Small intestine (tissue), 7 donors: Measurements from ENCODE around the gene RYR3. TPM values are rescaled to one million over a fixed set of nuclear protein-coding genes. Genes with fewer than 3 reads are reported as not detected.

Experiments used
- DNase-seq, 2 donors: peaks; one replicate each; pipeline versions ENCODE4 v3.0.0 to v3.0.0-alpha.2; 2013
- FAIRE-seq: peaks from 2 replicates; lab custom pipeline; 2012; peaks lifted over from hg19 to GRCh38; lab: Jason Lieb, UNC
- H3K27ac ChIP-seq, 3 donors: one replicate each; pipeline ENCODE4 v1.5.1; 2013; ENCODE audit warnings: low read length in 2 of 3, mild to moderate bottlenecking in 2 of 3, control low read depth in 1 of 3, inconsistent platforms in 1 of 3, low read depth in 1 of 3, moderate library complexity in 1 of 3
- H3K27me3 ChIP-seq, 3 donors: one replicate each; pipeline ENCODE4 v1.6.1; 2013; ENCODE audit warnings: low read length in 3 of 3, inconsistent platforms in 1 of 3; ENCODE audit not compliant: control insufficient read depth in 3 of 3, insufficient read depth in 3 of 3
- H3K36me3 ChIP-seq, 3 donors: one replicate each; pipeline ENCODE4 v1.6.1; 2013; ENCODE audit warnings: low read length in 3 of 3, inconsistent platforms in 1 of 3, low read depth in 1 of 3, mild to moderate bottlenecking in 1 of 3, moderate library complexity in 1 of 3; ENCODE audit not compliant: control insufficient read depth in 3 of 3, insufficient read depth in 2 of 3
- H3K4me1 ChIP-seq, 3 donors: one replicate each; pipeline ENCODE4 v1.6.1; 2013; ENCODE audit warnings: low read length in 2 of 3, inconsistent platforms in 1 of 3, low read depth in 1 of 3, mild to moderate bottlenecking in 1 of 3, moderate library complexity in 1 of 3; ENCODE audit not compliant: control insufficient read depth in 3 of 3, insufficient read depth in 2 of 3
- H3K4me3 ChIP-seq, 3 donors: one replicate each; pipeline ENCODE4 v1.5.1; 2013; ENCODE audit warnings: low read length in 3 of 3, control low read depth in 1 of 3, inconsistent platforms in 1 of 3, low read depth in 1 of 3, mild to moderate bottlenecking in 1 of 3, moderate library complexity in 1 of 3
- H3K9me3 ChIP-seq, 2 donors: one replicate each; pipeline ENCODE4 v1.6.1; 2013; ENCODE audit warnings: low read depth in 1 of 2, low read length in 1 of 2; ENCODE audit not compliant: control insufficient read depth in 2 of 2, insufficient read depth in 1 of 2
- WGBS, 3 donors: extraction: QIAGEN DNeasy Blood & Tissue Kit; methylation state at CpG; one replicate each; pipeline ENCODE4 v1.1.7; 2013; 5-methylcytosine and 5-hydroxymethylcytosine counted together
- polyA plus RNA-seq, 4 donors: library from polyadenylated mRNA; stranded (reverse) in 3 of 4; unstranded in 1 of 4; fragments of 200-250 nt in 3 of 4; fragments of 120-200 nt in 1 of 4; gene quantifications; one replicate each; pipeline versions ENCODE4 v1.2.1 to v1.2.3, GENCODE V29; 2013
- donor health status: healthy with polysubstance abuse.
- donor health status: control.
- donor health status: control.
- donor health status: Bipolar disorder and iron deficiency.
- donor health status: healthy.

Gene RYR3
- polyA plus RNA-seq, 4 donors: 0.36 to 1.6 TPM; not detected in 2

DNA sequence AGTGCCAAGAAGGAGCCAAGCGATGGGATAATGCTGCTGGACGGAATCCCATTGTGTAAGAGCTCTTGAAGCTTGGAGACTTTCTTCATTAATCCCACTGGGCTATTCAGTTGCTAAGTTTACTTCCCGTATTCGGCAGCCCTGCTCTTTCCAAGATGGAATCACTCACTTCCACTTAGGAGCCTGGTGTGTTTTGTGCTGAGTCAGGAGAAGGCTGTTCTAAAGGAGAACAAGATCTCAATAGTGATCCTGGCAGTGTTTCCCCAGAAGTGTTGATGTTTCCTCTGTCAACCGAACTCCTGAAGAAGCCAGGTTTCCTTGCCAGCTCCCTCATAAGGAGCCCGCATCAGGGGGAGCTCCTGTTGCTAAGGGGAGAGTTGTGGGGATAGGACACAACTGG is 387.4 kb downstream of the RYR3 start:
- no peak overlapping the region for H3K27ac ChIP-seq
- H3K36me3 ChIP-seq: no peaks in the 10 kb centered on the region
- no peak overlapping the region for H3K4me3 ChIP-seq
- H3K9me3 ChIP-seq: no peaks in the 10 kb centered on the region
- FAIRE-seq: no peak
- no peaks in the 10 kb centered on the region for H3K4me1 ChIP-seq
- DNase-seq: no peak
- 63 to 83% (median 73%) methylated on average over 6 of the region's 6 CpGs for WGBS, 3 donors
- H3K27me3 ChIP-seq: no peaks in the 10 kb centered on the region

GRCh38 chr15:33699145-33699544 is 388.4 kb downstream of the RYR3 start:
- Histone ChIP-seq H3K36me3 (no peaks in the 10 kb centered on the region), H3K27me3 (no peaks in the 10 kb centered on the region), H3K4me1 (no peaks in the 10 kb centered on the region), H3K4me3 (no peak overlapping the region), H3K27ac (no peak overlapping the region), H3K9me3 (no peaks in the 10 kb centered on the region)
- DNase-seq (no peak), FAIRE-seq (no peak)
- WGBS, 3 donors: 75 to 89% (median 83%) methylated on average over 2 of the region's 2 CpGs

GRCh38 chr15:33699691-33700447 is 389.1 kb downstream of the RYR3 start:
- Histone ChIP-seq H3K4me3 (no peak overlapping the region), H3K9me3 (no peaks in the 10 kb centered on the region), H3K27me3 (no peaks in the 10 kb centered on the region), H3K36me3 (no peaks in the 10 kb centered on the region), H3K27ac (no peak overlapping the region), H3K4me1 (no peaks in the 10 kb centered on the region)
- no peak for FAIRE-seq
- peak in 1 of 2 donors; percentile 2 for DNase-seq
- 50 to 63% (median 56%) methylated on average over 14 of the region's 14 CpGs for WGBS, 3 donors

GRCh38 chr15:33700695-33701303 is 390.0 kb downstream of the RYR3 start:
- FAIRE-seq (no peak), DNase-seq (peak; percentile 62 to 63)
- no peaks in the 10 kb centered on the region for H3K4me1 ChIP-seq
- no peaks in the 10 kb centered on the region for H3K36me3 ChIP-seq
- no peak overlapping the region for H3K27ac ChIP-seq
- no peak overlapping the region for H3K4me3 ChIP-seq
- WGBS, 3 donors: 20 to 25% (median 22%) methylated on average over 19 of the region's 19 CpGs
- H3K9me3 ChIP-seq: no peaks in the 10 kb centered on the region
- H3K27me3 ChIP-seq: no peaks in the 10 kb centered on the region

- H3K4me3 ChIP-seq: no peak overlapping the region
- no peaks in the 10 kb centered on the region for H3K4me1 ChIP-seq
- no peak for FAIRE-seq
- H3K9me3 ChIP-seq: no peaks in the 10 kb centered on the region
- no peak for DNase-seq
- no peaks in the 10 kb centered on the region for H3K36me3 ChIP-seq
- H3K27me3 ChIP-seq: no peaks in the 10 kb centered on the region
- H3K27ac ChIP-seq: no peak overlapping the region
- 69 to 79% (median 74%) methylated on average over 8 of the region's 8 CpGs for WGBS, 3 donors
These were observed 390.5 kb downstream of the RYR3 start for GRCh38 chr15:33701304-33701696.

GRCh38 chr15:33706173-33706572 is 395.4 kb downstream of the RYR3 start:
- WGBS, 3 donors: 83 to 89% (median 84%) methylated on average over 5 of the region's 5 CpGs
- Histone ChIP-seq H3K36me3 (no peaks in the 10 kb centered on the region), H3K27me3 (no peaks in the 10 kb centered on the region), H3K4me3 (no peak overlapping the region), H3K9me3 (peaks cover 0 to 9% of the 10 kb centered on the region in 2 donors), H3K27ac (no peak overlapping the region), H3K4me1 (no peaks in the 10 kb centered on the region)
- DNase-seq (no peak), FAIRE-seq (no peak)

GRCh38 chr15:33710748-33711147 is 400.0 kb downstream of the RYR3 start:
- Histone ChIP-seq H3K27ac (no peak overlapping the region), H3K9me3 (peaks cover 0 to 11% of the 10 kb centered on the region in 2 donors), H3K27me3 (no peaks in the 10 kb centered on the region), H3K4me3 (no peak overlapping the region), H3K4me1 (no peaks in the 10 kb centered on the region), H3K36me3 (no peaks in the 10 kb centered on the region)
- DNase-seq (no peak), FAIRE-seq (no peak)

DNA sequence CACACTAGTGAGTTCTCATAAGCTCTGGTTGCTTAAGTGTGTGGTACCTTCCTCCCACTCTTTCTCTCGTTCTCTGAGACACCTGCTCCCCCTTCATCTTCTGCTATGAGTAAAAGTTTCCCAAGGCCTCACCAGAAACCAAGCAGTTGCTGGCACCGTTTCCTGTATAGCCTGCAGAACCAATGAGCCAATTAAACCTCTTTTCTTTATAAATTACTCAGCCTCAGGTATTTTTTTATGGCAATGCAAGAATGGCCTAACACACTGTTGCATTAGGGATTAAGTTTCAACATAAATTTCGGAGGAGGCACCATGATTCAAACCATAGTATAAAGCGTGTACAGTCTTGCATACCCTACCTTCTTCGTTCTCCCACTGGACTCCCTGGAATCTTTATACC is 405.3 kb downstream of the RYR3 start:
- no peak for FAIRE-seq
- H3K4me3 ChIP-seq: no peak overlapping the region
- no peaks in the 10 kb centered on the region for H3K27me3 ChIP-seq
- no peak for DNase-seq
- no peak overlapping the region for H3K27ac ChIP-seq
- no peaks in the 10 kb centered on the region for H3K36me3 ChIP-seq
- peaks cover 0 to 2% of the 10 kb centered on the region in 2 donors for H3K9me3 ChIP-seq
- 63 to 76% (median 66%) methylated on average over 5 of the region's 5 CpGs for WGBS, 3 donors
- no peaks in the 10 kb centered on the region for H3K4me1 ChIP-seq
